HUES48 (cell line): ENCODE results near the gene NTNG1.
"Not testable (repeated sequence)": the region's sequence is repeated elsewhere in the genome, so short reads cannot be mapped to it uniquely, and the experiment has no call there.

Experiments used
- H3K27ac ChIP-seq: one replicate; pipeline ENCODE4 v1.7.0; 2013; ENCODE audit warnings: low read depth, low read length, inconsistent platforms
- H3K27me3 ChIP-seq: 2 replicates; pipeline ENCODE4 v1.6.1; 2013; ENCODE audit warnings: mild to moderate bottlenecking, low read length; ENCODE audit not compliant: control insufficient read depth, insufficient read depth
- H3K36me3 ChIP-seq: 2 replicates; pipeline ENCODE4 v1.6.1; 2013; ENCODE audit warnings: low read length; ENCODE audit not compliant: control insufficient read depth, insufficient read depth
- H3K4me1 ChIP-seq: 2 replicates; pipeline ENCODE4 v1.6.1; 2013; ENCODE audit warnings: mild to moderate bottlenecking, low read length; ENCODE audit not compliant: control insufficient read depth, insufficient read depth
- H3K4me3 ChIP-seq: 2 replicates; pipeline ENCODE4 v1.5.1; 2013; ENCODE audit warnings: mild to moderate bottlenecking, low read depth, low read length
- H3K9ac ChIP-seq: 2 replicates; pipeline ENCODE4 v1.6.1; 2013; ENCODE audit warnings: mild to moderate bottlenecking, low read depth, low read length, moderate library complexity
- H3K9me3 ChIP-seq: 2 replicates; pipeline ENCODE4 v1.6.1; 2013; ENCODE audit warnings: low read length; ENCODE audit not compliant: control insufficient read depth, insufficient read depth

NTNG1 gene

GRCh38 chr1:107140703-107141490, at the start of gene NTNG1:
Gene NTNG1, plus strand, starts transcription at chr1:107141039.
- peaks cover 33% of the 10 kb centered on the region for H3K4me1 ChIP-seq
- H3K27ac ChIP-seq = peak within 1 kb of the TSS; percentile 63
- peak within 1 kb of the TSS; percentile 79 for H3K4me3 ChIP-seq
- no peaks in the 10 kb centered on the region for H3K9me3 ChIP-seq
- H3K9ac ChIP-seq = peak within 1 kb of the TSS; percentile 24; the same call in 1 of the 2 replicates
- H3K36me3 ChIP-seq = no peaks in the 10 kb centered on the region
- peaks cover 15% of the 10 kb centered on the region for H3K27me3 ChIP-seq

- no peak overlapping the region for H3K9ac ChIP-seq
- H3K27ac ChIP-seq = no peak overlapping the region
- H3K27me3 ChIP-seq = no peaks in the 10 kb centered on the region
- no peak overlapping the region for H3K4me3 ChIP-seq
- no peaks in the 10 kb centered on the region for H3K9me3 ChIP-seq
- no peaks in the 10 kb centered on the region for H3K4me1 ChIP-seq
- H3K36me3 ChIP-seq = no peaks in the 10 kb centered on the region
Measured at GRCh38 chr1:107091418-107091817, 49.4 kb upstream of the NTNG1 start.

GRCh38 chr1:107093395-107093794, 47.4 kb upstream of the NTNG1 start:
- H3K9me3 ChIP-seq, H3K4me1 ChIP-seq, H3K9ac ChIP-seq, H3K4me3 ChIP-seq, H3K27ac ChIP-seq, H3K36me3 ChIP-seq, H3K27me3 ChIP-seq: not testable (repeated sequence)

- Histone ChIP-seq H3K36me3 (no peaks in the 10 kb centered on the region), H3K9me3 (no peaks in the 10 kb centered on the region), H3K4me1 (no peaks in the 10 kb centered on the region), H3K27me3 (no peaks in the 10 kb centered on the region), H3K27ac (no peak overlapping the region), H3K9ac (no peak overlapping the region), H3K4me3 (no peak overlapping the region)
Measured at GRCh38 chr1:107095647-107096046, 45.2 kb upstream of the NTNG1 start.

GRCh38 chr1:107096690-107097089, 44.1 kb upstream of the NTNG1 start:
- no peak overlapping the region for H3K4me3 ChIP-seq
- H3K27me3 ChIP-seq = no peaks in the 10 kb centered on the region
- H3K9me3 ChIP-seq = no peaks in the 10 kb centered on the region

GRCh38 chr1:107098961-107099360, 41.9 kb upstream of the NTNG1 start:
- no peak overlapping the region for H3K4me3 ChIP-seq
- no peak overlapping the region for H3K27ac ChIP-seq
- H3K27me3 ChIP-seq = no peaks in the 10 kb centered on the region
- no peaks in the 10 kb centered on the region for H3K4me1 ChIP-seq
- no peak overlapping the region for H3K9ac ChIP-seq
- no peaks in the 10 kb centered on the region for H3K36me3 ChIP-seq
- H3K9me3 ChIP-seq = no peaks in the 10 kb centered on the region

More at GRCh38 chr1:107096690-107097089, 44.1 kb upstream of the NTNG1 start:
- Histone ChIP-seq H3K4me1 (no peaks in the 10 kb centered on the region), H3K36me3 (no peaks in the 10 kb centered on the region), H3K9ac (no peak overlapping the region), H3K27ac (no peak overlapping the region)

GRCh38 chr1:107100331-107100984, 40.4 kb upstream of the NTNG1 start:
- Histone ChIP-seq H3K4me1 (no peaks in the 10 kb centered on the region), H3K27ac (no peak overlapping the region), H3K4me3 (no peak overlapping the region), H3K9me3 (no peaks in the 10 kb centered on the region), H3K36me3 (no peaks in the 10 kb centered on the region), H3K9ac (no peak overlapping the region), H3K27me3 (no peaks in the 10 kb centered on the region)

- Histone ChIP-seq H3K27ac (no peak overlapping the region), H3K4me3 (no peak overlapping the region), H3K27me3 (no peaks in the 10 kb centered on the region), H3K4me1 (peaks cover 15% of the 10 kb centered on the region), H3K9me3 (no peaks in the 10 kb centered on the region), H3K36me3 (no peaks in the 10 kb centered on the region), H3K9ac (no peak overlapping the region)
Measured at GRCh38 chr1:107105914-107106313, 34.9 kb upstream of the NTNG1 start.

- Histone ChIP-seq H3K36me3 (no peaks in the 10 kb centered on the region), H3K4me1 (peaks cover 15% of the 10 kb centered on the region), H3K9ac (no peak overlapping the region), H3K27ac (no peak overlapping the region), H3K4me3 (no peak overlapping the region), H3K9me3 (no peaks in the 10 kb centered on the region), H3K27me3 (no peaks in the 10 kb centered on the region)
Measured at GRCh38 chr1:107110326-107110725, 30.5 kb upstream of the NTNG1 start.

- H3K27ac ChIP-seq = no peak overlapping the region
- H3K27me3 ChIP-seq = no peaks in the 10 kb centered on the region
- H3K9ac ChIP-seq = no peak overlapping the region
- no peaks in the 10 kb centered on the region for H3K36me3 ChIP-seq
- no peak overlapping the region for H3K4me3 ChIP-seq
- H3K9me3 ChIP-seq = no peaks in the 10 kb centered on the region
- no peaks in the 10 kb centered on the region for H3K4me1 ChIP-seq
Measured at GRCh38 chr1:107116306-107116790, 24.5 kb upstream of the NTNG1 start.

- no peak overlapping the region for H3K4me3 ChIP-seq
- H3K4me1 ChIP-seq = no peaks in the 10 kb centered on the region; the same call in 1 of the 2 replicates
- no peaks in the 10 kb centered on the region for H3K36me3 ChIP-seq
- H3K9me3 ChIP-seq = no peaks in the 10 kb centered on the region
- H3K27ac ChIP-seq = no peak overlapping the region
- H3K9ac ChIP-seq = no peak overlapping the region
- H3K27me3 ChIP-seq = no peaks in the 10 kb centered on the region
Measured at GRCh38 chr1:107122225-107122624, 18.6 kb upstream of the NTNG1 start.
